Glomerular endothelial cell (primary cell): ENCODE results near the gene SMOC1. TPM values are rescaled to one million over a fixed set of nuclear protein-coding genes. Genes with fewer than 3 reads are reported as not detected.

ENCODE experiments used
- DNase-seq: peaks from one replicate; pipeline ENCODE4 v3.0.0-alpha.2; 2011; ENCODE audit warnings: low read depth, low spot score; ENCODE audit errors: extremely low read depth
- total RNA-seq: library from RNA; depleted of rRNA; stranded (reverse); fragments of >200 nt; gene quantifications from 2 replicates; pipeline ENCODE4 v1.2.3, GENCODE V29; 2015

The SMOC1 gene
- total RNA-seq, 1 donor from 2014 or later = 1.1 TPM

DNA sequence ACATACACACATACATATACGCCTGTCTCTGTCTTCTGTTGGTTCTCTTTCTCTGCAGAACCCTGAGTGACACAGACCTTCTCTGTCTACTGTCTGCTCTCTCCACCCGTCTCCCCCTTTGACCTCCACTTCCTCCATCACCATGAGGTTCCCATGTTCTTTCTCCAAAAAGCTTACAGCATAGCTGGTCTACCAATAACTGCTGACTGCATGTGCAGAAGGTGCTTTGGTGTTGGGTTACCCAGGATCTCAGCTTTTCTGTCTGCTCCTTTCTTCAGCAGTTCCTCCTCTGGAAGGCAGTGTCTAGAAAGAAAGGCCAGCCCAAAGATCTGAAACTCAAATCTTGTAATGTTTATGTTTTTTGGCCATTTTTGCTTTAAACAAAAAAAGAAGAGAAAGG, 125.6 kb downstream of the SMOC1 start:
- no peak for DNase-seq

DNA sequence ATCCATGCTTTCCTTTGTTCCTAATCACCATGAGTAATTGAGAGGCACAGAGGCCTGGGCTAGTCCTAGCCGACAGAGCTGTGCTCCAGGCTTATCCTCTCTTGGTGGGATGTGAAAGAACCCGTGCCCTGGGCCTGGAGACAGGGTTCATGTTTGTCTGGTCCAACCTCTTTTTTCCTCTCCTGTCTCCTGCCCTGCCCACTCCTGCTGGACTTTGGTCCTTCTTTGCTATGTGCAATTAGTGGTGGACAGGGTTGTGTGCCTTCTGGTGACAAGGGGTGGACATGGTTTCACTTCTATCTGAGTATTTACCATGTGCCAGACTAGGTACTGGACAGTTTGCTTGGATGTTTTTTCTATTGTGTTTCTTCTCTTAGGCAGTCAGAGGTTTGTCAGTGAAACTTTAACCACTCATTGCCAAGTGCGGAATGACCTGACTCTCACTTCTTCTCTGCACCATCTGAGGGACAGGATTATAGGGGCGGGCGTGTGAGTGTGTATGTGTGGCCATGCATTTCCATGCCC, 126.1 kb downstream of the SMOC1 start:
- DNase-seq = no peak

DNA sequence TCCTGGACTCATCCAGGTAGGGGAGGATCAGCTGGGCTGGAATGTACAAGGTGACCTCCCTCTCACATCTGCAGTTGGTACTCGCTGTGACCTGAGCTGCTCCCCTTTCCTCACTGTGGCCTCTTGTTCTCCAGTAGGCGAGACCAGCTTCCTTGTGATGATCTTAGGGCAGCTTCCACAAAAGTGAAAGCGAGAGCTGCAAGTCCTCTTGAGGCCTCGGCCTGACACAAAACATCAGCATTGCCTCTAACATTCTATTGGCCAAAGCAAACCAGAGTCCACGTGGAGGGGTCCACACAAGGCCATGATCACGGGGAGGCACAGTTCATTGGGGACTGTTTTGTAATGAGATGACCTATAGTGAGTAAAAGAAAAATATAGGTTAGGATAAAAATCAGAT, 127.5 kb downstream of the SMOC1 start:
- no peak for DNase-seq

GRCh38 chr14:70008284-70009262, 129.4 kb downstream of the SMOC1 start:
- DNase-seq = no peak

DNA sequence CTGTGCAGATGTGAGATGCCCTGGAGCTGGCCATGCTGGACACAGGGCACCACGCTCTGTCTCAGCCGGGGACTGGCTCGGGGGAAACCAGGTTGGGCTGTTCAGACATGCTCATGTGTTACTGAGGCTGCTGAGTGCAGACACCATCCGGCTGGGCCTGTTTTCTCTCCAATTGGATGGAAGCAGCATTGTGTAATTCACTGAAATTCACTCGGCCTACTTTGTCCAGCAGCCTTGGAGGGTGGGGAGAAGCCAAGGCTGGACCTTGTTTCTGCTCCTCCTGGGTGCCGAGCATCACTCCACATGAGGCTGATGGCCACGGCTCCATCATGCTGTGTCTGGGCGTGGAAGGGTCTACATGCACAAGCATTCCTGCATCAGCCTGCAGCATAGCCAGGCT, 130.7 kb downstream of the SMOC1 start:
- DNase-seq = no peak

GRCh38 chr14:70011098-70011497, 131.9 kb downstream of the SMOC1 start:
- DNase-seq = no peak

GRCh38 chr14:70011708-70012107, 132.5 kb downstream of the SMOC1 start:
- no peak for DNase-seq

DNA sequence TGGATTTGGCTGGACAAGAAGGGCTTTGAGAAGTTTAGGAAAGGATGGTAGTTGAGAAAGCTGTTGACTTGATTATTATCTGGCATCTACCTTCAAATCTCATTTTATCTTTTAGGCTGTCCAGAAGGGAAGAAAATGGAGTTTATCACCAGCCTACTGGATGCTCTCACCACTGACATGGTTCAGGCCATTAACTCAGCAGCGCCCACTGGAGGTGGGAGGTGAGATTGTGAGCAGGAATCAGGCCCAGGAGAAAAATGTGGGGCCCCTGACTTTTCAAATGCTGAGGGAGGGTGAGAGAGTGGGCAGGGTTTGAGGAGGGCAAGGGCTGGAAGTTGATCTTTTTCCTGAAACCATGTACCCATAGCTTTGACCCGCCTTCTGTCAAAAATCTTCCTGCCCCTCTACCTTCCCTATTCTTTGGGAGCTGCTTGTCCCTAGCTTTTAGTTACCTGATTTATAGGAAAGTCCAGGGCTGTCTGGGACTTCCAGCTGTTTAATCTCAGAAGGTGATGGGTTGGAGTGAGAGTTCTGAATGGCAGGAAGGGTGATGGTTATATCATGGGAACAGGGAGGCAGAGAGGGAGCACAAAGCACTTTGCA, 134.2 kb downstream of the SMOC1 start:
- DNase-seq = no peak

- DNase-seq = no peak
Observed at GRCh38 chr14:70014406-70015095, 135.3 kb downstream of the SMOC1 start.

GRCh38 chr14:70018230-70018629, 139.0 kb downstream of the SMOC1 start:
- no peak for DNase-seq

DNA sequence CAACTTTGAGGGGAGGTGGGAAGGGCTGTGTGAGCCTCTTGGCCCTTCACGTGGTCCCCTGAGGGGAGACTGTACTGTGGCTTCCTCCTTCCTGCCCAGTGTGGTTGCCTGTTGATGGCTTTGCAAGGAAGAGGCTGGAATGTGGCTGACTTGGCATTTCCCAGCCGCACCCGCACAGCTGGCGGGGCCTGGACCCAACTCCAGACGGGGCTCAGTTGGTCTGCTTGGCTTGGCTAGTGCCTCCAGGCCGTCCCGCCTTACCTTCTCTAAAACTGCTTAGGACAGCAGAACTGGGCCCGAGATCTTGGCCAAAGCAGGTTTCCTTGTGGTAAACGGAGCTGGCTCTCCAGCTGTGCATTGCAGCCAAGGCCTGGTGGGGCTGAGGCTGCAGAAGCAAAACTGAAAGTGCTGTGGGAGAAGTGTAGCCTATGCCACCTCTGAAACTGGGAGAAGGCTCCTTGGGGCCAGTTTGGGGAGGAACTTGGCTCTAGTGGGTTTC, 139.5 kb downstream of the SMOC1 start:
- no peak for DNase-seq

DNA sequence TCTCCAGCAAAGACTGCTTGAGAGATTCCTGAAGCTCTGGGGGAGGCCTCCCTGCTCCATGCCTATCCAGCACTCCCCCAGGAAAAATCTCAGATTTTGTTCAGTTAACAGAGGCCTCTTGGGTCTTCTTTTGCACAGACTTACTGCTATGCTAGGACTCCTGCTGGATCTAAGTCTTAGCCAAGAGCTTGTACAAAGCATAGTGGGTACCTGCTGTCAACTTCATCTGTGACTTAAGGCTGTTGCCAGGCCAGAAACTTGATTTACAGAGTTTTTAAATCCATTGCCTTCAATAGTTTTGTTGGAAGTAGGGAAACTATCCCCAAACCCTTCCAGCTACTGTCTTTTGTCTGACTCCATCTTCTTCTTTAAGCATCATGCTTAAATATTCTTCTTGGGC, 140.5 kb downstream of the SMOC1 start:
- DNase-seq = no peak

GRCh38 chr14:70020352-70021170, 141.3 kb downstream of the SMOC1 start:
- DNase-seq = no peak

GRCh38 chr14:70021548-70022220, 142.5 kb downstream of the SMOC1 start:
- no peak for DNase-seq

DNA sequence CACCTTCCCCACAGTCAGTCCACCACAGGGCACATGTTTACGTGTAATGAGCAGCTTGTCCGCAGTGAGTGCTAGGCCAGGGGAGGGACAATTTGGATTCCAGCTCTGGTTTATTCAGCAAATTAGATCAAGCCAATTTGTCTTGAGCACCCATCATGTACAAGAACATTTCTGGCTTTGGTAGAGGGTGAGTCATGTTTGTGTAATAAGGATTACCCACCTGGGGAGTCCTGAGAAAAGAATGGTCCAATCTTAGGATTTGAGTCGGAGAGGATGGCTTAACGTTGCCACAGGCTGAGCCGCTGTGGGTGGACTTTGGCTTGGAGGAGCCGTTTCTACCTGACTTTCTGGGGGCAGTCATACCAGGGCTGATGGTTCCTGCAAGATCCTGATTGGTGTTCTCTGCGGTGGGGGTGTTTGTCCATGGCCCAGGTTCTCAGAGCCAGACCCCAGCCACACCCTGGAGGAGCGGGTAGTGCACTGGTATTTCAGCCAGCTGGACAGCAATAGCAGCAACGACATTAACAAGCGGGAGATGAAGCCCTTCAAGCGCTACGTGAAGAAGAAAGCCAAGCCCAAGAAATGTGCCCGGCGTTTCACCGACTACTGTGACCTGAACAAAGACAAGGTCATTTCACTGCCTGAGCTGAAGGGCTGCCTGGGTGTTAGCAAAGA, 143.7 kb downstream of the SMOC1 start:
- DNase-seq = no peak

DNA sequence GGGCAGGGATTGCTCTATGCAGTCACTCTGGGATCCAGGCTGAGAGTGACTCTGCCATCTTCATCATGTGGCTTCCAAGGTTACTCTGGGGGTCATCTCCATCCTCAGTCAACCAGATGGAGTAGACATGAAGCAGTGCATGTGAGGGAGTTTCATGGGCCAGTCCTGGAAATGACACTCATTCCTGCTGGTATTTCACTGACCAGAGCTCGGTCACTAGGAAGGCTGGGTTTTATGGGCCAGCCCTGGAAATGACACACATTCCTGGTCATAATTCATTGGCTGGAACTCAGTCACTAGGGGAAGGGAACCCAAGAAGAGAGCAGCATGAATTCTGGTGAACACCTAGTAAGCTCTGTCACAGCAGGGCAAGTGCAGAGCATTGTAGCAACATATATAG, 144.7 kb downstream of the SMOC1 start:
- DNase-seq = no peak

DNA sequence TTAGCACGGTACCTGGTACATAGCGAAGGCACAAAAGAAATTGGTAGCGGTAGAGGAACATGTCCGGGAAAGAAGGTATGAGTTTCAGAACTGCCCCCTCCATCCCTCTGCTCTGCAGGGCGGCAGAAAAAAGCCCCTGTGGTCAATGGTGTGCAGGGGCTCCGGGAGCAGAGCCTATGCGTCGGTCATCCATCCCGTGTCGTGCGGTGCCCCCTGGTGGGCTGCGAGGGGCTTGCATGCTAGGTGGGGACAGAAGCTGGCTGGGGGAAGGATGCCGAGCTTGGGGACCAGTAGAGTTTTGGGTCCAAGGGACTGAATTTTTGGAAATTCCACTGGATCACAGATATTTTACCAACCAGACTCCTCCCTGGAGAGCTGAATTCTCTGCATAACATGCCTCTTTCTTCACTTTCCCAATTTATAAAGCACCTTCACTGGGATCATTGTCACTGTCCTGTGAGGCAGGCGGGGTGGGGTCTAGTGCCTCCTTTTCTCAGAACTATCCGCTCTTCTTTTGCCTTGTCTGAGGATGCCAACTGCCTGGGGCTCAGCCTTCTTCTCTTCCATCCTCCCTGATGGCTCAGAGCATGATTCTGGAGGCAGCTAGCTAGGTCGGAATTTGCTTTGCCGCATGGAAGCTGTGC, 148.7 kb downstream of the SMOC1 start:
- DNase-seq = no peak

DNA sequence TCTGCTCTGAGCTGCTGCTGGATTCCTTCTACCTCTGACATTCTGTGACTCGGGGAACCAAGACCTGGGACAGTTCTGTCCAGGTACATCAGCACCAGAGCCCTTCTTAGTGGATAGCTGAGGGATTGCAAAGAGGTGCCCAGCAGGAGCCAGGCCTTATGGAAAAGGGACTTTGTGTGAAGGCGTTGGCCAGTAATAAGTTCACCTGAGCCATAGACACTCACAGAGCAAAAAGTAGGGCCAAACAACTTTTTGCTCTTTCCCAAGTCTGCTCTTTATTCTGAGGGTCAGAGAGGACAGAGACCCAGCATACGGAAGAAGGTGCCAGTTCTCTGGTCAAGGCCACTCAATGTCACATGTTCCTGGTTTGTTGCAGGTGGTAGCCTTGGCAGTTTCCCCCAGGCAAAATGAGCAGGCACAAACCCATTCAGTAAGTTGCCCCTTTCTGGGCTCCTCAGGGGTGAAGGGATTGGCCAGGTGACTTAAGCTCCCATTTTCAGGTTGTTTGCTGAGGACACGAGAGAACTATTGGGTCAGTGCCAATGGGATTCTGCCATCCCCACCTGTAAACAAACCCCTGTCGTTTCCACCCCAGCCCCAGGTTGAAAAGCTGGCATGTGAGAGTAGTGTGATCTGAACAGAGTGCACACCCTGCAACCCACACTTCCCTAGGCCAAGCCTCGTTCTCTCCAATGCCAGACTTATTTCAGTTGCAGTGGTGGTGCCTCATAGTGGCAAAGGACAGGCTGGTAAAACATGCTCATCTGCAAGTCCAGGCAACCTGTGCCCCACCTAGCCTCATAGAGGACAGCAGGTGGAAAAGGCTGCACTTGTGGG, 150.3 kb downstream of the SMOC1 start:
- no peak for DNase-seq
